Thoracic aorta (tissue), 2 donors: ENCODE data around the gene NOL11. TPM values are rescaled to one million over a fixed set of nuclear protein-coding genes. Genes with fewer than 3 reads are reported as not detected.
"Not testable (repeated sequence)": the region's sequence is repeated elsewhere in the genome, so short reads cannot be mapped to it uniquely, and the experiment has no call there.

Source experiments
- ATAC-seq: fragments of 150-250 bp; one replicate; pipeline ENCODE4 v1.8.0; 2017; ENCODE audit warnings: low read depth; ENCODE audit not compliant: insufficient number of reproducible peaks, low FRiP score
- DNase-seq: peaks from one replicate; pipeline ENCODE4 v3.0.0-alpha.2; 2020; ENCODE audit warnings: low spot score
- H3K27ac ChIP-seq, 2 donors: fragments of 200-600 bp; sonication (generic); 1 replicate in 1 of 2; 2 replicates in 1 of 2; pipeline ENCODE4 v1.5.1; 2016; ENCODE audit warnings: mild to moderate bottlenecking in 2 of 2, moderate library complexity in 2 of 2
- H3K27me3 ChIP-seq: fragments of 200-600 bp; sonication (generic); replicated peaks from 2 replicates; pipeline ENCODE4 v1.6.0; 2016; ENCODE audit warnings: mild to moderate bottlenecking; ENCODE audit not compliant: insufficient read depth
- H3K36me3 ChIP-seq: fragments of 200-600 bp; sonication (generic); one replicate; pipeline ENCODE4 v1.5.1; 2016
- H3K4me1 ChIP-seq, 2 donors: fragments of 200-600 bp; sonication (generic); 1 replicate in 1 of 2; 2 replicates in 1 of 2; pipeline versions ENCODE4 v1.5.1 to v1.6.0; 2016; ENCODE audit warnings: low read depth in 2 of 2, mild to moderate bottlenecking in 1 of 2; ENCODE audit not compliant: control insufficient read depth in 1 of 2
- H3K4me3 ChIP-seq: fragments of 200-600 bp; sonication (generic); 2 replicates; pipeline ENCODE4 v1.5.1; 2016; ENCODE audit warnings: mild to moderate bottlenecking
- H3K9me3 ChIP-seq: fragments of 200-600 bp; sonication (generic); 2 replicates; pipeline ENCODE4 v1.5.1; 2016
- CTCF ChIP-seq: fragments of 200-600 bp; sonication (generic); IDR thresholded peaks from one replicate; pipeline ENCODE4 v1.5.1; 2019; ENCODE audit warnings: antibody characterized with exemption
- total RNA-seq, 2 donors: library from RNA; depleted of rRNA; stranded (reverse); fragments of >200 nt; gene quantifications; one replicate each; pipeline versions ENCODE4 v1.1.0 to v1.2.3, GENCODE V29; 2016

The NOL11 gene
- total RNA-seq, 2 donors from 2014 or later, result 12.2 to 22.2 TPM

- Histone ChIP-seq H3K4me3 (no peak overlapping the region), H3K9me3 (no peaks in the 10 kb centered on the region), H3K36me3 (no peaks in the 10 kb centered on the region), H3K27me3 (no peaks in the 10 kb centered on the region), H3K27ac (no peak overlapping the region), H3K4me1 (no peaks in the 10 kb centered on the region)
- no peak for TF ChIP-seq CTCF
- DNase-seq (no peak), ATAC-seq (no peak)
Observed at GRCh38 chr17:67696347-67696746, 21.4 kb upstream of the NOL11 start.

- Histone ChIP-seq H3K9me3 (no peaks in the 10 kb centered on the region), H3K4me1 (no peaks in the 10 kb centered on the region), H3K36me3 (no peaks in the 10 kb centered on the region), H3K4me3 (no peak overlapping the region), H3K27ac (no peak overlapping the region), H3K27me3 (no peaks in the 10 kb centered on the region)
- DNase-seq (no peak), ATAC-seq (no peak)
- no peak for TF ChIP-seq CTCF
Observed at GRCh38 chr17:67696853-67697498, 20.8 kb upstream of the NOL11 start.

GRCh38 chr17:67700037-67700724 lies 17.6 kb upstream of the NOL11 start:
- ATAC-seq (no peak), DNase-seq (no peak)
- Histone ChIP-seq H3K9me3 (no peaks in the 10 kb centered on the region), H3K27me3 (no peaks in the 10 kb centered on the region), H3K36me3 (no peaks in the 10 kb centered on the region), H3K27ac (no peak overlapping the region), H3K4me1 (no peaks in the 10 kb centered on the region), H3K4me3 (no peak overlapping the region)
- no peak for TF ChIP-seq CTCF

- Histone ChIP-seq H3K27me3 (no peaks in the 10 kb centered on the region), H3K9me3 (no peaks in the 10 kb centered on the region), H3K4me3 (no peak overlapping the region), H3K4me1 (no peaks in the 10 kb centered on the region), H3K36me3 (no peaks in the 10 kb centered on the region), H3K27ac (no peak overlapping the region)
- no peak for DNase-seq
- no peak for ATAC-seq
- no peak for TF ChIP-seq CTCF
Observed at GRCh38 chr17:67700725-67701119, 17.0 kb upstream of the NOL11 start.

GRCh38 chr17:67702861-67703260 lies 14.9 kb upstream of the NOL11 start:
- not testable (repeated sequence) for H3K27me3 ChIP-seq, ATAC-seq

More at GRCh38 chr17:67702861-67703260, 14.9 kb upstream of the NOL11 start:
- DNase-seq, H3K4me3 ChIP-seq, H3K27ac ChIP-seq, H3K9me3 ChIP-seq, H3K4me1 ChIP-seq, H3K36me3 ChIP-seq: not testable (repeated sequence)
